Type B pancreatic cell (in vitro differentiated cells): ENCODE results near the gene FARSA. TPM values are rescaled to one million over a fixed set of nuclear protein-coding genes. Genes with fewer than 3 reads are reported as not detected.
"Not testable (repeated sequence)": the region's sequence is repeated elsewhere in the genome, so short reads cannot be mapped to it uniquely, and the experiment has no call there.

Experiments used
- DNase-seq: peaks from one replicate; pipeline ENCODE4 v3.0.0; 2021; ENCODE audit warnings: mixed read lengths; ENCODE audit not compliant: unreplicated experiment; ENCODE audit errors: extremely low spot score
- H3K27ac Mint-ChIP-seq: 2 replicates; pipeline ENCODE4 v1.8.0; 2021; ENCODE audit warnings: mild to moderate bottlenecking, mixed read lengths
- H3K27me3 Mint-ChIP-seq: 2 replicates; pipeline ENCODE4 v1.8.0; 2021; ENCODE audit warnings: mixed read lengths
- H3K36me3 Mint-ChIP-seq: 2 replicates; pipeline ENCODE4 v1.8.0; 2021; ENCODE audit warnings: mixed read lengths
- H3K4me1 Mint-ChIP-seq: one replicate; pipeline ENCODE4 v1.8.0; 2021; ENCODE audit warnings: mixed read lengths; ENCODE audit not compliant: unreplicated experiment
- H3K4me3 Mint-ChIP-seq: 2 replicates; pipeline ENCODE4 v1.8.0; 2021; ENCODE audit warnings: mild to moderate bottlenecking, mixed read lengths
- H3K9me3 Mint-ChIP-seq: 2 replicates; pipeline ENCODE4 v1.8.0; 2021; ENCODE audit warnings: mixed read lengths
- total RNA-seq: library from RNA; stranded (reverse); gene quantifications from 2 replicates; pipeline ENCODE4 v1.2.1, GENCODE V29; 2021; ENCODE audit warnings: low replicate concordance
- TF ChIP-seq, protein P1 (sequence below): fragments of 200-600 bp; sonication (generic); conservative IDR thresholded peaks from 2 replicates; pipeline ENCODE4 v1.5.0; 2021; ENCODE audit warnings: antibody characterized with exemption, mild to moderate bottlenecking

The FARSA gene
- total RNA-seq, 1 donor from 2014 or later: 68.5 TPM

DNA sequence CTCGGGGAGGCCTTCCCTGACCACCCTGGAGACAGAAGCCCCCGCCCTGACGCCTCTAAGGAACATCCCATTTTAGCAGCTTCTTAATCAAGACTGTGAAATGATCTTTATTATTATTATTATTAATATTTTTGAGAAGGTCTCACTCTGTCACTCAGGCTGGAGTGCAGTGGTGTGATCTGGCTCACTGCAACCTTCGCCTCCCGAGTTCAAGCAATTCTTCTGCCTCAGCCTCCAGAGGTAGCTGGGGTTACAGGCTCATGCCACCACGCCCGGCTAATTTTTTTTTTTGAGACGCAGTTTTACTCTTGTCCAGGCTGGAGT, 32.3 kb upstream of the FARSA start:
- Mint-ChIP-seq H3K27me3 (peaks cover 15% of the 10 kb centered on the region), H3K27ac (no peak overlapping the region), H3K36me3 (no peaks in the 10 kb centered on the region), H3K9me3 (no peaks in the 10 kb centered on the region), H3K4me1 (peaks cover 5% of the 10 kb centered on the region), H3K4me3 (peak overlapping the region; percentile 75)
- TF ChIP-seq, protein P1, sequence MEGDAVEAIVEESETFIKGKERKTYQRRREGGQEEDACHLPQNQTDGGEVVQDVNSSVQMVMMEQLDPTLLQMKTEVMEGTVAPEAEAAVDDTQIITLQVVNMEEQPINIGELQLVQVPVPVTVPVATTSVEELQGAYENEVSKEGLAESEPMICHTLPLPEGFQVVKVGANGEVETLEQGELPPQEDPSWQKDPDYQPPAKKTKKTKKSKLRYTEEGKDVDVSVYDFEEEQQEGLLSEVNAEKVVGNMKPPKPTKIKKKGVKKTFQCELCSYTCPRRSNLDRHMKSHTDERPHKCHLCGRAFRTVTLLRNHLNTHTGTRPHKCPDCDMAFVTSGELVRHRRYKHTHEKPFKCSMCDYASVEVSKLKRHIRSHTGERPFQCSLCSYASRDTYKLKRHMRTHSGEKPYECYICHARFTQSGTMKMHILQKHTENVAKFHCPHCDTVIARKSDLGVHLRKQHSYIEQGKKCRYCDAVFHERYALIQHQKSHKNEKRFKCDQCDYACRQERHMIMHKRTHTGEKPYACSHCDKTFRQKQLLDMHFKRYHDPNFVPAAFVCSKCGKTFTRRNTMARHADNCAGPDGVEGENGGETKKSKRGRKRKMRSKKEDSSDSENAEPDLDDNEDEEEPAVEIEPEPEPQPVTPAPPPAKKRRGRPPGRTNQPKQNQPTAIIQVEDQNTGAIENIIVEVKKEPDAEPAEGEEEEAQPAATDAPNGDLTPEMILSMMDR: no peak
- no peak for DNase-seq

DNA sequence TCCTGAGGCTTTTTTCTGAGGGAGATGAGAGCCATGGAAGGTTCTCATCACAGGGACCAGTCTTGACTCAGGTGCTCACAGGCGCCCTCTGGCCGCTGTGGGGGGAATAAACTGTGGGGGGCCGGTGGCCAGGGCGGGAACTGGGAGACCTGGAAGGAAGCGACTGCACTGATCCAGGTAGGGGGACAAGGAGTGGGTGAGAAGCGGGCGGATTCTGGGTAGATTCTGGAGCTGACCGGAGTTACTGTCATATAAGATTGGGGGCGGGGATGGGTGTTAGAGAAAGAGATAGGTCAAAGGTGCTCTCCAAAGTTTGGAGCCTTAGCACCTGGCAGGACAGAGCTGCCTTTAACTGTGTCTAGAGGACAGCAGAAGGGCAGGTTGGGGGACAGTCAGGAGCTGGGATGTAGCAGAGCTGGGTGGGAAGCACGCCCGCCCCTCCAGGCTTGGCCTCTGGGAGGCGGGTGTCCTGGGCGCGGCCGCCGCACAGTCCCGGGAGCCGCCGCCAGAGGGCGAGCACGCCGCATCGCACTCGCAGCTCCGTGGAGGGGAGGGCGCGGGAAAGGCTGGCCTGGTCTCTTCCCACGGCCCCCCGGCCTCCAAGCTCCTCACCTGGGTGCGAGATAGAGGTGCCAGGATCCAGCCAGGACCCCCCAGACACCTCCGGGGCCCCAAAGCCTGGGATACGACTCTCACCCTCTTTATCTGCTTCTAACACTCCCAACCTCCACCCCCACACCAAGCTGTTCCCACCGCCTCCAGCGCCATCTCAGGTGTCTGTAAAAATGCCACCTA, 31.7 kb upstream of the FARSA start:
- H3K27ac Mint-ChIP-seq: peak overlapping the region; percentile 81
- H3K4me3 Mint-ChIP-seq: peak overlapping the region; percentile 94
- H3K36me3 Mint-ChIP-seq: no peaks in the 10 kb centered on the region
- H3K27me3 Mint-ChIP-seq: peaks cover 10% of the 10 kb centered on the region
- TF ChIP-seq, protein P1: peak; percentile 96
- H3K4me1 Mint-ChIP-seq: peaks cover 5% of the 10 kb centered on the region
- H3K9me3 Mint-ChIP-seq: no peaks in the 10 kb centered on the region
- DNase-seq: peak; percentile 90

DNA sequence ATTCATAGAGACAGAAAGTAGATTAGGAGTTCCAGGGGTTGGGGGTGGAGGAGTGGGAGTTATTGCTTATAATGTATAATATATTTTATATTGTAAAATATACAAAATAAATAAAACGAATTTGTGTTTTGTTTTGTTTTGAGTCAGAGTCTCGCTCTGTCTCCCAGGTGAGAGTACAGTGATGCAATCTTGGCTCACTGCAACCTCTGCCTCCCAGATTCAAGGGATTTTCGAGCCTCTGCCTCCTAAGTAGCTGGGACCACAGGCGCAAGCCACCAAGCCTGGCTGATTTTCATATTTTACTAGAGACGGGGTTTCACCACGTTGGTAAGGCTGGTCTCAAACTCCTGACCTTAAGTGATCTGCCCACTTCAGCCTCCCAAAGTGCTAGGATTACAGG, 26.0 kb upstream of the FARSA start:
- H3K9me3 Mint-ChIP-seq: no peaks in the 10 kb centered on the region
- peaks cover 16% of the 10 kb centered on the region for H3K4me1 Mint-ChIP-seq
- H3K27me3 Mint-ChIP-seq: peaks cover 2% of the 10 kb centered on the region
- peaks cover 4% of the 10 kb centered on the region for H3K36me3 Mint-ChIP-seq
- no peak for DNase-seq
- no peak overlapping the region for H3K27ac Mint-ChIP-seq
- TF ChIP-seq, protein P1: no peak
- no peak overlapping the region for H3K4me3 Mint-ChIP-seq

DNA sequence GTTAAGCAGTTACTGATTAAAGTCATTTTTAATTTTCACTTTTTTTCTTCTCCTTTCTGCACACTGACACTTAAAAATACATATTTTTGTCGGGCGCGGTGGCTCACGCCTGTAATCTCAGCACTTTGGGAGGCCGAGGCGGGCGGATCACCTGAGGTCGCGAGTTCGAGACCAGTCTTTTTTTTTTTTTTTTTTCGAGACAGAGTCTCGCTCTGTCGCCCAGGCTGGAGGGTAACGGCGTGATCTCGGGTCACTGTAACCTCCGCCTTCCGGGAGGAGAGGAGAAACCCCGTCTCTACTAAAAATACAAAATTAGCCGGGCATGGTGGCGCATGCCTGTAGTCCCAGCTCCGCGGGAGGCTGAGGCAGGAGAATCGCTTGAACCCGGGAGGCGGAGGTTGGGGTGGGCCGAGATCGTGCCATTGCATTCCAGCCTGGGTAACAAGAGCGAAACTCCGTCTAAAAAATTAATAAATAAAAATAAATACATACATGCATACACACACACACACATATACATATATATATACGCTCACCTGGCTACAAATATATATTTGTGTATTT, 24.0 kb upstream of the FARSA start:
- Mint-ChIP-seq H3K4me3 (peak overlapping the region; percentile 87), H3K27ac (peak overlapping the region; percentile 83), H3K4me1 (peaks cover 19% of the 10 kb centered on the region)
- DNase-seq, H3K27me3 Mint-ChIP-seq, H3K36me3 Mint-ChIP-seq, H3K9me3 Mint-ChIP-seq: not testable (repeated sequence)

DNA sequence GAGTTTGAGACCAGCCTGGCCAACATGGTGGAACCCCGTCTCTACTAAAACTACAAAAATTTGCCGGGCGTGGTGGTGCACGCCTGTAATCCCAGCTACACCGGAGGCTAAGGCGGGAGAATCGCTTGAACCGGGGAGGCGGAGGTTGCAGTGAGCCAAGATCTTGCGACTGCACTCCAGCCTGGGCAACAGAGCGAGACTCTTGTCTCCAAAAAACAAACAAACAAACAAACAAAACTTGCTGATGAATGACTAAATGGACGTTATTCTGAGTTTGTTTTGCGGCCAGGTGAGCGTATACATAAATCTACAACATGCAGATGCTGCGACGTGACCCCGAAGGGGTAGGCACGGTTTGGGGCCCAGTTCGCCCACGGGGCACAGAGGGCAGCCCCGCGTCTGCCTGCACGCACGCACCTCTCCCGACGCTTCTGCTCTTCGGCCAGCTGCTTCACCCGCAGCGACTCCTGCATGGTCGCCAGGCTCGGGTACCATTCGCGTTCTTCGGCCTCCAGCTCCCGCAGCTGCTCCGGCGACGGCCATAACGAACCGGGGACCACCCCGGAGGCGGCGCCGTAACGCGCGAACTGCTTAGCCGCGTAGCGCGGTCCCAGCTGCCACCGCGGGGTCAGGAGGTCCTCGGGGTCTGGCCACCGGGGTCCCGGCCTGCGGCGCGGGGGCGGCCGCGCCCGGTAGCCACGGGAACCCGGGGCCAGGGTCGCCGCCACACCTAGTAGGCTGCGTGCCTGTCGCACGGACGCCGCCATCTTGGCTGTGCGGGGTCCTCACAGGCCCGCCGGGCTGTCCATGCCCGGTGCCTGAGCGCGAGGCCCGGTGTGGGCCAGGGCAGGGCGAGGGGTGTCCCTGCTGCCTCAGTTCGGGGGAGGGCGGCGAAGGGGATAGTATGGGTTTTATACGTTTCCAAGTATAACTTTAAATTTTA, 23.2 kb upstream of the FARSA start, which contains the start of gene GADD45GIP1:
TSS of gene GADD45GIP1 (minus strand) at position 778 of the 943 bp plus-strand sequence. CDS start at position 767, 11 bp downstream.
- no peaks in the 10 kb centered on the region for H3K9me3 Mint-ChIP-seq
- TF ChIP-seq, protein P1: no peak
- H3K4me1 Mint-ChIP-seq: peaks cover 19% of the 10 kb centered on the region
- peak within 1 kb of the TSS; percentile 88 for H3K4me3 Mint-ChIP-seq
- peak within 1 kb of the TSS; percentile 83 for H3K27ac Mint-ChIP-seq
- H3K36me3 Mint-ChIP-seq: peaks cover 8% of the 10 kb centered on the region
- H3K27me3 Mint-ChIP-seq: peaks cover 2% of the 10 kb centered on the region
- peak; percentile 87 for DNase-seq
